A204.1 (cell line): ENCODE results near the gene LIMA1.
"Not testable (repeated sequence)": the region's sequence is repeated elsewhere in the genome, so short reads cannot be mapped to it uniquely, and the experiment has no call there.

ENCODE experiments used
- FAIRE-seq: peaks from 2 replicates; lab custom pipeline; 2012; peaks lifted over from hg19 to GRCh38; lab: Jason Lieb, UNC

The LIMA1 gene

GRCh38 chr12:50246873-50247612 is 36.3 kb downstream of the LIMA1 start:
- no peak for FAIRE-seq

GRCh38 chr12:50246197-50246865 is 37.0 kb downstream of the LIMA1 start:
- FAIRE-seq = no peak

GRCh38 chr12:50243507-50243906 is 39.8 kb downstream of the LIMA1 start:
- FAIRE-seq = no peak

- FAIRE-seq = peak; percentile 21
Observed at GRCh38 chr12:50242751-50243191, 40.5 kb downstream of the LIMA1 start.

GRCh38 chr12:50241178-50241577 is 42.1 kb downstream of the LIMA1 start:
- FAIRE-seq = no peak

GRCh38 chr12:50240792-50241114 is 42.6 kb downstream of the LIMA1 start:
- FAIRE-seq = no peak

- FAIRE-seq = no peak
Observed at GRCh38 chr12:50240096-50240791, 43.1 kb downstream of the LIMA1 start.

GRCh38 chr12:50239355-50239891 is 43.9 kb downstream of the LIMA1 start:
- FAIRE-seq = no peak

GRCh38 chr12:50234347-50234746 is 49.0 kb downstream of the LIMA1 start:
- FAIRE-seq = no peak

- no peak for FAIRE-seq
Observed at GRCh38 chr12:50232771-50233209, 50.5 kb downstream of the LIMA1 start.

- FAIRE-seq = no peak
Observed at GRCh38 chr12:50232206-50232605, 51.1 kb downstream of the LIMA1 start.

- FAIRE-seq = no peak
Observed at GRCh38 chr12:50231346-50231745, 52.0 kb downstream of the LIMA1 start.

- FAIRE-seq = no peak
Observed at GRCh38 chr12:50230217-50230616, 53.1 kb downstream of the LIMA1 start.

GRCh38 chr12:50224026-50224692 is 59.2 kb downstream of the LIMA1 start:
- no peak for FAIRE-seq

GRCh38 chr12:50222275-50222783 is 61.0 kb downstream of the LIMA1 start:
- FAIRE-seq = peak; percentile 61

- peak; percentile 74 for FAIRE-seq
Observed at GRCh38 chr12:50221228-50222008, 61.9 kb downstream of the LIMA1 start.

- no peak for FAIRE-seq
Observed at GRCh38 chr12:50220363-50220995, 62.8 kb downstream of the LIMA1 start.

GRCh38 chr12:50219544-50219943 is 63.8 kb downstream of the LIMA1 start:
- FAIRE-seq = no peak

GRCh38 chr12:50219001-50219400 is 64.3 kb downstream of the LIMA1 start:
- not testable (repeated sequence) for FAIRE-seq

GRCh38 chr12:50218386-50218785 is 64.9 kb downstream of the LIMA1 start:
- FAIRE-seq = no peak

GRCh38 chr12:50217202-50217601 is 66.1 kb downstream of the LIMA1 start:
- FAIRE-seq = no peak
